ENCODE measurements around the gene CHD2. TPM values are rescaled to one million over a fixed set of nuclear protein-coding genes. Genes with fewer than 3 reads are reported as not detected.
A peak's percentile ranks its signal among the peaks of the same experiment; 100 is the strongest.

The CHD2 gene
- total RNA-seq, 2 experiments from 2014 or later: 92.8 to 95.7 TPM

DNA sequence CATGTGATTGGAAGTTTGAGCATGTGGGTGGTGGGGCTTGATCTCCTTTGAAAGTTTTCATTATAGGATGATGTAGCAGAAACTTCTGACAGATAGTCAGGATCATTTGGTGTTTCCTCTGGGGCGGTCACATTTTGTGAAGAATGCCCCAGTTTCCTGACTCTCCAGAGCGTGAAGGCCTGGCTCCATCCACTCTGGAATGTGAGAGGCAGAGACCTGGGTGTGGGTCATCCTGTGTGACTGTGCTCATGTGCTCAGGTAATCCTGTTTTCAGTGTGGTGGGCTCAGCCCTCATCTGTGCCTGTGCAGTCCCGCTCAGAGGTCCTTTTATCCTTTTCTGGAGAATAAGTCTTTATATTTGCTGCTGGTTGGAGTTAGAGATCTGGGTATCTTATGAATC lies 107.9 kb downstream of the CHD2 start:
- Mint-ChIP-seq H3K27ac (peak overlapping the region; percentile 57), H3K27me3 (no peaks in the 10 kb centered on the region), H3K4me1 (peaks cover 5% of the 10 kb centered on the region), H3K4me3 (no peak overlapping the region), H3K36me3 (peaks cover 28% of the 10 kb centered on the region), H3K9me3 (no peaks in the 10 kb centered on the region)
- DNase-seq: no peak

DNA sequence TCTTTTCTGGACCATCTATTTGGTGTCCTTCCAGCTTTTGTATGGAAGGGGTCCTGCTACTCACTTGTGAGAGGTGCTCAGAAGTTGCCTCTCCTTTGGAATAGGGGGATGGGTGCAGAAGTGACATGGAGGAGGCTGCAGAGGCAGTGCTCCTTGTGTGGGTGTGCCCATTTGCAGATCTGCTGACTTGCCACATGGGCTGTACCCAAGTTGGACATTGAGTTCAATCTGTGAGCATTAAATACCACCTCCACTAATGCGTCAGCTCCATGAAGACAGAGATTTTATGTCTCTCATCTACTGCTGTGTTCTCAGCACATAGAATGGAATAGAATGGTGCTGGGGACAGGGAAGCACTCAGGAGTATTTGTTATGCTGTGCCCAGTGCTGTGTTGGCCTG lies 112.7 kb downstream of the CHD2 start:
- Mint-ChIP-seq H3K4me1 (peaks cover 13% of the 10 kb centered on the region), H3K36me3 (peaks cover 43% of the 10 kb centered on the region), H3K27me3 (no peaks in the 10 kb centered on the region), H3K4me3 (no peak overlapping the region), H3K27ac (peak overlapping the region; percentile 42), H3K9me3 (no peaks in the 10 kb centered on the region)
- no peak for DNase-seq

- peaks cover 67% of the 10 kb centered on the region for H3K36me3 Mint-ChIP-seq
- peaks cover 53% of the 10 kb centered on the region for H3K4me1 Mint-ChIP-seq
- DNase-seq: no peak
- no peaks in the 10 kb centered on the region for H3K27me3 Mint-ChIP-seq
- no peaks in the 10 kb centered on the region for H3K9me3 Mint-ChIP-seq
- peak overlapping the region; percentile 92 for H3K27ac Mint-ChIP-seq
- no peak overlapping the region for H3K4me3 Mint-ChIP-seq
Measured at GRCh38 chr15:93017526-93017925, 117.4 kb downstream of the CHD2 start.

- peaks cover 5% of the 10 kb centered on the region for H3K9me3 Mint-ChIP-seq
- H3K27me3 Mint-ChIP-seq: no peaks in the 10 kb centered on the region
- peaks cover 63% of the 10 kb centered on the region for H3K4me1 Mint-ChIP-seq
- no peak for DNase-seq
- no peak overlapping the region for H3K4me3 Mint-ChIP-seq
- H3K27ac Mint-ChIP-seq: peak overlapping the region; percentile 92
- H3K36me3 Mint-ChIP-seq: peaks cover 74% of the 10 kb centered on the region
Measured at GRCh38 chr15:93018574-93018973, 118.5 kb downstream of the CHD2 start.

- Mint-ChIP-seq H3K27me3 (no peaks in the 10 kb centered on the region), H3K36me3 (peaks cover 78% of the 10 kb centered on the region), H3K27ac (peak overlapping the region; percentile 92), H3K9me3 (peaks cover 5% of the 10 kb centered on the region), H3K4me1 (peaks cover 68% of the 10 kb centered on the region), H3K4me3 (no peak overlapping the region)
- no peak for DNase-seq
Measured at GRCh38 chr15:93019090-93019489, 119.0 kb downstream of the CHD2 start.

DNA sequence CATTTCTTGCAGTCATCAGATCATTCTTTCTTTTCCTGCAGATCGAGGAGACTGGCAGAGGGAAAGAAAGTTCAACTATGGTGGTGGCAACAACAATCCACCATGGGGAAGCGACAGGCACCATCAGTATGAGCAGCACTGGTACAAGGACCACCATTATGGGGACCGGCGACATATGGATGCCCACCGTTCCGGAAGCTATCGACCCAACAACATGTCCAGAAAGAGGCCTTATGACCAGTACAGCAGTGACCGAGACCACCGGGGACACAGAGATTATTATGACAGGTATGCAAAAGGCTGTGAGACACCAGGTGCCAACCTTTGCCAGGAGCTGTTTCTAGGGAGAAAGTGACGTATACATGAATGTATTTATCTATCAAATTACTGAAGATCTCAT lies 119.8 kb downstream of the CHD2 start:
- H3K27ac Mint-ChIP-seq: peak overlapping the region; percentile 92
- peaks cover 76% of the 10 kb centered on the region for H3K4me1 Mint-ChIP-seq
- no peak overlapping the region for H3K4me3 Mint-ChIP-seq
- DNase-seq: no peak
- no peaks in the 10 kb centered on the region for H3K27me3 Mint-ChIP-seq
- H3K36me3 Mint-ChIP-seq: peaks cover 81% of the 10 kb centered on the region
- H3K9me3 Mint-ChIP-seq: peaks cover 5% of the 10 kb centered on the region

DNA sequence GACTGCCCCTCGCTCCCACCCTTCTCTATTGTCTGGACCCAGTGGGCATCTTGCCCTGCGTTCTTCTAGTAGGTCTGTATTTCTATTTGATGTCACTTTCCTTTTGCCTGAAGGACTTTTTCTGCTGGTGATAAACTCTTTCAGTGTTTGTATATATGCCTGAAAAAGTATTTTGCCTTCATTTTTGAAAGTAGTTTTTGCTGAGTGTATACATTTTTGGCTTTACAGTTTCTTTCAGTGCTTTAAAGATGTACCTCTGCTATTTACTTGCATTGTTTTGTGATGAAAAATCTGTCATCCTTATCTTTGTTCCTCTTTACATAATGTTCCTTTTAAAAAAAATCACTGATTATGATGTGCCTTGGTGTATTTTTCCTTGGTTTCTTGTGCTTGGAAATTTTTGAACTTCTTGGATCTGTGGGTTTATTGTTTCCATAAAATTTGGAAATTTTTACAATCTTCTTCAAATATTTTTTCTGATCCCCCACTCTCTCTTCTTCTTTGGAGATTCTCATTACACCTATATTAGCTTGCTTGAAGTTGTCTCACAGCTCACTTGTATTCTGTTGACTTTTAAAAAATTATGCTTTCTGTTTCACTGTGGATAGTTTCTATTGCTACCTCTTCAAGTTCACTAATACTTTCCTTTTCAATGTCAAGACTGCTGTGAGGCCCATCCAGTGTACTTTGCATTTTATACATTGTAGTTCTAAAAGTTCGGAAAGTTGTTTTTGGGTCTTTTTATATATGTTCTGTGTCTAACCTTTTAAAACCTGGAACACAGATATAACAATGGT lies 121.0 kb downstream of the CHD2 start:
- Mint-ChIP-seq H3K36me3 (peaks cover 88% of the 10 kb centered on the region), H3K4me1 (peaks cover 89% of the 10 kb centered on the region), H3K4me3 (peak overlapping the region; percentile 56), H3K27me3 (no peaks in the 10 kb centered on the region), H3K9me3 (peaks cover 5% of the 10 kb centered on the region), H3K27ac (peak overlapping the region; percentile 92)
- no peak for DNase-seq

DNA sequence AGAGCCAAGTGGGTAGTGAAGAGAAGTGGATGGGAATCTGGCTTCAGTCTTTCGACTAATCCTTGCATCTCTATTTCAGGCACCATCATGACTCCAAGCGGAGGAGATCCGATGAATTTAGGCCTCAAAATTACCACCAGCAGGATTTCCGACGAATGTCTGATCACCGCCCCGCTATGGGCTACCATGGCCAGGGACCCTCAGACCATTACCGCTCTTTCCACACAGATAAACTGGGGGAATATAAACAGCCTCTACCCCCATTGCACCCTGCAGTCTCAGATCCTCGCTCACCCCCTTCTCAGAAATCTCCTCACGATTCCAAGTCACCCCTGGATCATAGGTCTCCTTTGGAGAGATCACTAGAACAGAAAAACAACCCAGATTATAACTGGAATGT lies 124.2 kb downstream of the CHD2 start:
- H3K4me1 Mint-ChIP-seq: peaks cover 85% of the 10 kb centered on the region
- no peaks in the 10 kb centered on the region for H3K27me3 Mint-ChIP-seq
- no peak overlapping the region for H3K4me3 Mint-ChIP-seq
- no peak for DNase-seq
- peaks cover 5% of the 10 kb centered on the region for H3K9me3 Mint-ChIP-seq
- H3K27ac Mint-ChIP-seq: peak overlapping the region; percentile 92
- H3K36me3 Mint-ChIP-seq: peaks cover 72% of the 10 kb centered on the region

GRCh38 chr15:93024716-93025624 lies 124.8 kb downstream of the CHD2 start:
- no peak for DNase-seq
- Mint-ChIP-seq H3K9me3 (peaks cover 5% of the 10 kb centered on the region), H3K27me3 (no peaks in the 10 kb centered on the region), H3K4me3 (peak overlapping the region; percentile 32), H3K4me1 (peaks cover 85% of the 10 kb centered on the region), H3K36me3 (peaks cover 68% of the 10 kb centered on the region), H3K27ac (peak overlapping the region; percentile 88)

- DNase-seq: no peak
- no peaks in the 10 kb centered on the region for H3K27me3 Mint-ChIP-seq
- peak overlapping the region; percentile 32 for H3K4me3 Mint-ChIP-seq
- H3K9me3 Mint-ChIP-seq: peaks cover 5% of the 10 kb centered on the region
- H3K36me3 Mint-ChIP-seq: peaks cover 62% of the 10 kb centered on the region
- H3K4me1 Mint-ChIP-seq: peaks cover 83% of the 10 kb centered on the region
- peak overlapping the region; percentile 88 for H3K27ac Mint-ChIP-seq
Measured at GRCh38 chr15:93025625-93025982, 125.5 kb downstream of the CHD2 start.

DNA sequence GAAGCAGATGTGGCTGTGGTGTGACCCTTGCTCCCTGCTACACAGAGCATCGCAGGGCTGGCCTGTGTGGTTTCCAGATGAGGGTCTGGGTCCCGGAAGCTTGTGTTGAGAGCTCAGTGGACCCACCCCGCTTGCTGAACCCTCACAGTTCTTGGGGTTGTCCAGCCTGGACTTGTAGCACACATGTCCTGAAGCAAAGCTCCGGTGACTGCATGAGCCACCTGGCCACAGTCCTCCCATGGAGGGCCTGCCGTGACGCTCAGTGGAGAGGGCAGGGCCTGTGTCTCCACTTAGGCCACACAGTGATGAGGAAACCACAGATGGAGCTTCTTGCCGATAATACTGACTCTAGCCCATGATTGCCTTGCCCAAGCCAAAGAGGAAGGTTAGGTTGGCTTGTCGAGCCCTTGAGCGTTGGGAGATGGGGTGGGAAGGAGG lies 126.3 kb downstream of the CHD2 start:
- H3K36me3 Mint-ChIP-seq: peaks cover 56% of the 10 kb centered on the region
- no peaks in the 10 kb centered on the region for H3K27me3 Mint-ChIP-seq
- H3K9me3 Mint-ChIP-seq: peaks cover 5% of the 10 kb centered on the region
- H3K4me3 Mint-ChIP-seq: no peak overlapping the region
- H3K4me1 Mint-ChIP-seq: peaks cover 78% of the 10 kb centered on the region
- DNase-seq: no peak
- H3K27ac Mint-ChIP-seq: peak overlapping the region; percentile 88

DNA sequence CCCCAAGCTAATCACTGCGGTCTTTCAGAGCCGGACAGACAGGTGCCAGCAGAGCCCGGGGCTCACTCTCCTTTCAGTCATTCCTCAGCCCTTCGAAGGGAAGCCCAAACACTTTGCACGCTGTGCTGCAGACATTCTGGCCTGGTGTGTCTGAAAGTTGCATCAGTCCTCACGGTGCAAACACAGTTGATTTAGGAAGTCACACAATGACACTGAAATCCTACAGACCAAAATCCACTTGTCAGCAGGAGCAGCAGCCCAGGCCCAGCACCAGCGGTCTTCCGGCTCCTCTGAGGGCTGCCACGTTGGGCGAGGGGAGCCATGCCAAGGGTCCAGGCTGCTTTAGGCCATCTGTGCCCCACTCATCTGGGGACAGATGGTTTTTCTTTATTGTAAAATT lies 127.3 kb downstream of the CHD2 start:
- Mint-ChIP-seq H3K27me3 (no peaks in the 10 kb centered on the region), H3K36me3 (peaks cover 46% of the 10 kb centered on the region), H3K4me3 (no peak overlapping the region), H3K27ac (peak overlapping the region; percentile 42), H3K4me1 (peaks cover 69% of the 10 kb centered on the region), H3K9me3 (peaks cover 5% of the 10 kb centered on the region)
- DNase-seq: no peak

DNA sequence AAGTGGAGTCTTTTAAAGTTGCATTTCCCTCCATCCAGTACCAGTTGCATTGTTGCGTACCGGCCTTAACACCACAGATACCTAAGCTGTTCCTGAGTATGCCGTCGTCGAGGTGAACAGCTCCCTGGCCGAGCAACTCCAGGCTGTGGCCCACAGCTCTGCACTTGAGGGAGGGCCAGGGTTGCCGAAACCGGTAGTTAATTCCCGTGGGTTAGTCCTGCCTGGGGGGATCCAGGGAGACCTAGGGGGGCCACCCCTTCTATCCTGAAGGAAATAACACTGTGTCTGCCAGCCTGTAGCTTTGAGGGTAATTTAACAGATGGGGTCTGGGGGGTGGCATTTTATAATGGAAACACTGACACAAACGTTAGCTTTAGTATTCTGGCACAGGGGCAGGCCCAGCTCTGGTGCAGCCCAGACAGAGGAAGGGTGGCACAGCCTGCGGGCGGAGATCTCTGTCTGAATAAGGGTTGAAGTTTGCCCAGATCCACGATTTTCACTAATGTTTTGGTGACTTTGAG lies 128.0 kb downstream of the CHD2 start:
- Mint-ChIP-seq H3K27me3 (no peaks in the 10 kb centered on the region), H3K4me3 (no peak overlapping the region), H3K4me1 (peaks cover 61% of the 10 kb centered on the region), H3K36me3 (peaks cover 38% of the 10 kb centered on the region), H3K27ac (no peak overlapping the region), H3K9me3 (peaks cover 2% of the 10 kb centered on the region)
- DNase-seq: no peak

DNA sequence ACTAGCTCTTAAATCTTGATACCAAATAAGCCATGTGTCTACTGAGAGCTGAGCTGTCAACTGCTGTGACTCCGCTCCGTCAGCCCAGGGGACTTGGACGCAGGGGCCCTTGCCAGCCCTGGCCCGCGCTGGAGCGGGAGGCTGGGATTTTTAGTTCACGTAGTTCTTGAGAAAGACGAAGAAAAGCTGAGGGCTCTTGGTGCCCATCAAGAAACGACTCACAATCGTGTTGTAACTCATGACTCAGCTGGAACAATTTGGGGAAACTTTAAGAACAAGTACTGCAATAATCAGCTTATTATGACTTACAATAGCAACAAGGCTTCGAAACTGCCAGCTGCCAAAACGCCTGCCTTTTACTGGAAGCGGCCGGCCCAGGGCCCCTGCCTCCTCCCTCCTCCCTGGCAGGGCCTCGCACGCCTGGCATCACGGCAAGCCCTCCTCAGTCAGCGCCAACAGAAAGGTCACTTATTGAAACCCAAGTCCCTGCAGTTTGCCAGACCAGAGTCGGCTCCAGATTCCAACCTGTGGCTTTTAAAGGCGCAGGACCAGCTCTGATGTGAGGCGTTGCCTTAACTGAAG lies 128.6 kb downstream of the CHD2 start:
- H3K4me1 Mint-ChIP-seq: peaks cover 56% of the 10 kb centered on the region
- H3K9me3 Mint-ChIP-seq: no peaks in the 10 kb centered on the region
- DNase-seq: no peak

More for the DNA sequence above, 128.6 kb downstream of the CHD2 start:
- H3K27me3 Mint-ChIP-seq: no peaks in the 10 kb centered on the region
- no peak overlapping the region for H3K4me3 Mint-ChIP-seq
- peak overlapping the region; percentile 51 for H3K27ac Mint-ChIP-seq
- H3K36me3 Mint-ChIP-seq: peaks cover 33% of the 10 kb centered on the region
